Measurements from ENCODE around the gene CASZ1.

GRCh38 chr1:10598389-10598702 lies 198.1 kb downstream of the CASZ1 start:
- TF ChIP-seq ZNF274 (IDR thresholded peaks at IDR 0.05; ENCODE audit: insufficient read depth, insufficient read length), result no peak
- TF ChIP-seq EZH2 (IDR thresholded peaks at IDR 0.05; ENCODE audit: borderline replicate concordance, control insufficient read depth, low read depth, low read length), result no peak
- TF ChIP-seq BRCA1 (IDR thresholded peaks at IDR 0.05; ENCODE audit: low read depth, low read length), result no peak
- no peak for TF ChIP-seq NRF1 (conservative IDR thresholded peaks at IDR 0.05; ENCODE audit: low read depth, low read length)
- no peak for TF ChIP-seq CTCF (IDR thresholded peaks at IDR 0.05 in 2 of 3, conservative IDR thresholded peaks at IDR 0.05 in 1 of 3; ENCODE audit: control insufficient read depth in 2 of 3, extremely low read depth in 1 of 3, insufficient read depth in 1 of 3, low read depth in 3 of 3, low read length in 3 of 3)
- TF ChIP-seq PAX8 (IDR thresholded peaks at IDR 0.05), result no peak
- no peak for TF ChIP-seq NR2F1 (conservative IDR thresholded peaks at IDR 0.05)
- TF ChIP-seq NFXL1 (IDR thresholded peaks at IDR 0.05; ENCODE audit: borderline replicate concordance), result no peak
- TF ChIP-seq ZBTB40 (IDR thresholded peaks at IDR 0.05; ENCODE audit: borderline replicate concordance), result no peak
- TF ChIP-seq SRF (IDR thresholded peaks at IDR 0.05; ENCODE audit: low read depth in 2 of 2, low read length in 2 of 2), result no peak
- TF ChIP-seq REST (IDR thresholded peaks at IDR 0.05; ENCODE audit: low read depth, low read length), result no peak
